Endothelial cell of umbilical vein (primary cell): ENCODE results near the gene SPDEF.

Source experiments
- POLR2A ChIP-seq: IDR thresholded peaks from 2 replicates; pipeline ENCODE4 v1.6.1; 2012; ENCODE audit warnings: low read depth, mild to moderate bottlenecking, control low read depth, low read length
- TF ChIP-seq, protein P1 (sequence below), 2 donors: IDR thresholded peaks; 1 replicate in 1 of 2; 2 replicates in 1 of 2; pipeline ENCODE4 v1.5.1; 2011; ENCODE audit warnings: low read length in 2 of 2, mild to moderate bottlenecking in 2 of 2, moderate library complexity in 2 of 2, control low read depth in 1 of 2, inconsistent platforms in 1 of 2, low read depth in 1 of 2; ENCODE audit not compliant: insufficient read depth in 1 of 2; ENCODE audit errors: extremely low read depth in 1 of 2

DNA sequence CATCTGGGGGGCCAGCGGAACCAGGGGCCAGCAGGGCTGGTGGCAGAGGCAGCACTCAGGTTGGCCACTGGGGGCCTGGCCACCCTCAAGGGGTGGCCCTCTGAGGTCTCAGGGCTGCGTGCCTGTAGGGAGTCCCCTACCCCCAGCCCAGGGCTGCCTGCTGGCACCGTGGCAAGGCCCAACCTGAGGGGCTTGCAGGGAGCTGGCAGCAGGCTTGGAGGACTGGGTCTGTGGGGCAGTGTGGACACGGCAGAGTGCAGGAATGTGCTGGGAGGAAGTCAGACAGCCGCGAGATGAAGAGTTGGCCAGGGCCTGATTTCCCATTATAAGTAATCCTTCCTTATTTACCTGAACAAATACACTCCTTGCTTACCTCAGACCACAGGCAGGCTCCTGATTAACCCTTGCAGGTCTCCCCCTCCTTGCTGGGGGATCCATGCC lies at the start of gene SPDEF:
- TF ChIP-seq, protein P1, sequence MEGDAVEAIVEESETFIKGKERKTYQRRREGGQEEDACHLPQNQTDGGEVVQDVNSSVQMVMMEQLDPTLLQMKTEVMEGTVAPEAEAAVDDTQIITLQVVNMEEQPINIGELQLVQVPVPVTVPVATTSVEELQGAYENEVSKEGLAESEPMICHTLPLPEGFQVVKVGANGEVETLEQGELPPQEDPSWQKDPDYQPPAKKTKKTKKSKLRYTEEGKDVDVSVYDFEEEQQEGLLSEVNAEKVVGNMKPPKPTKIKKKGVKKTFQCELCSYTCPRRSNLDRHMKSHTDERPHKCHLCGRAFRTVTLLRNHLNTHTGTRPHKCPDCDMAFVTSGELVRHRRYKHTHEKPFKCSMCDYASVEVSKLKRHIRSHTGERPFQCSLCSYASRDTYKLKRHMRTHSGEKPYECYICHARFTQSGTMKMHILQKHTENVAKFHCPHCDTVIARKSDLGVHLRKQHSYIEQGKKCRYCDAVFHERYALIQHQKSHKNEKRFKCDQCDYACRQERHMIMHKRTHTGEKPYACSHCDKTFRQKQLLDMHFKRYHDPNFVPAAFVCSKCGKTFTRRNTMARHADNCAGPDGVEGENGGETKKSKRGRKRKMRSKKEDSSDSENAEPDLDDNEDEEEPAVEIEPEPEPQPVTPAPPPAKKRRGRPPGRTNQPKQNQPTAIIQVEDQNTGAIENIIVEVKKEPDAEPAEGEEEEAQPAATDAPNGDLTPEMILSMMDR (IDR thresholded peaks at IDR 0.05; ENCODE audit: extremely low read depth in 1 of 2, insufficient read depth in 1 of 2, low read depth in 1 of 2, low read length in 2 of 2) = no peak
- no peak for TF ChIP-seq POLR2A
